Measurements from ENCODE around the gene TMEM225B. TPM values are rescaled to one million over a fixed set of nuclear protein-coding genes. Genes with fewer than 3 reads are reported as not detected.
"Not testable (repeated sequence)": the region's sequence is repeated elsewhere in the genome, so short reads cannot be mapped to it uniquely, and the experiment has no call there.

Gene TMEM225B
- total and polyA plus RNA-seq, 2 of the 4 experiments (the other 2 are of a cell fraction) = 0.32 to 0.54 TPM

DNA sequence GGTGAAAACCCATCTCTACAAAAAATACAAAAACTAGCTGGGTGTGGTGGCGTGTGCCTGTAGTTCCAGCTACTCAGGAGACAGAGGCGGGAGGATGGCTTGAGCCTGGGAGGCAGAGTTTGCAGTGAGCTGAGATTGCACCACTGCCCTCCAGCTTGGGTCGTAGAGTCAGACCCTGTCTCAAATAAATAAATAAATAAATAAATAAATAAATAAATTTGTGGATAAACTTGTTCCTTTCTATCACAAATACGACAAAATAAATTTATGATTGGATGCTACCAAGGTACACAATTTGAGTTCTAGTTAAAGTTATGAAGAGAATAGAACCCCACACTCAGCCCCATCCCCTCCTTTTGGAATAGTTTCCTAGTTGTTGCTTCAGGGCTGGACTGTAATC, 55.2 kb downstream of the TMEM225B start:
- H3K27me3 ChIP-seq (ENCODE audit: control insufficient read depth, insufficient read depth, low read length); H4K8ac ChIP-seq (ENCODE audit: low read depth in 2 of 2, low read length in 2 of 2); H2AK9ac ChIP-seq (replicated peaks; ENCODE audit: low read depth, low read length, poor library complexity); DNase-seq; H2BK20ac ChIP-seq (ENCODE audit: low read depth, low read length); POLR2A ChIA-PET (ENCODE audit: unreplicated experiment); dilution Hi-C loops (cut with HindIII; ENCODE audit: low sequenced_read_pairs, unreplicated experiment); H3K4ac ChIP-seq (ENCODE audit: low read depth, low read length); H3K9me1 ChIP-seq (ENCODE audit: insufficient read depth, low read length); H3K23ac ChIP-seq (ENCODE audit: low read depth, low read length); H3K4me1 ChIP-seq (ENCODE audit: control insufficient read depth, insufficient read depth, low read length); H3K27ac ChIP-seq (ENCODE audit: insufficient read depth, low read length); BruUV-seq (replicated peaks); H3K14ac ChIP-seq (replicated peaks; ENCODE audit: low read depth, low read length); H3K36me3 ChIP-seq (ENCODE audit: control insufficient read depth, insufficient read depth, low read length); H3K4me2 ChIP-seq (ENCODE audit: low read depth, low read length); intact Hi-C loops (cut with micrococcal nuclease); H2AK5ac ChIP-seq (ENCODE audit: low read depth, low read length); H4K5ac ChIP-seq (ENCODE audit: low read depth, low read length); H2BK120ac ChIP-seq (ENCODE audit: low read depth, low read length); ATAC-seq (ENCODE audit: low read depth); H4K91ac ChIP-seq (ENCODE audit: insufficient read depth, low read depth, low read length); H4K20me1 ChIP-seq (ENCODE audit: insufficient read depth, low read length); H2BK5ac ChIP-seq (ENCODE audit: low read depth, low read length, poor library complexity, severe bottlenecking); H2BK15ac ChIP-seq (ENCODE audit: low read depth, low read length); H3K9ac ChIP-seq (ENCODE audit: low read depth, low read length); H3K56ac ChIP-seq (ENCODE audit: extremely low read depth, insufficient read depth, low read length); H3K4me3 ChIP-seq (ENCODE audit: insufficient read depth, low read depth, low read length); H2AFZ ChIP-seq (replicated peaks; ENCODE audit: low read length, poor library complexity); H3K79me1 ChIP-seq (ENCODE audit: low read depth in 1 of 2, low read length in 2 of 2); H3K18ac ChIP-seq (ENCODE audit: low read depth, low read length); in situ Hi-C loops (cut with MboI; ENCODE audit: low sequenced_read_pairs); CTCF ChIA-PET; H3K9me3 ChIP-seq (ENCODE audit: control insufficient read depth, insufficient read depth, low read length): not testable (repeated sequence)
- no CpG with 5 or more reads among the region's 4 CpGs for whole genome bisulfite sequencing, 2 experiments (ENCODE audit: extremely low coverage in 2 of 2, insufficient read length in 1 of 2)

Measured in IMR-90 (cell line).